Raji (cell line): ENCODE results near the gene EFNA2.
A peak's percentile ranks its signal among the peaks of the same experiment; 100 is the strongest.

Experiments used
- POLR2A ChIP-seq: IDR thresholded peaks from 2 replicates; pipeline ENCODE4 v1.6.1; 2011; ENCODE audit warnings: low read depth, low read length, control low read depth; ENCODE audit not compliant: insufficient read depth

EFNA2 gene

GRCh38 chr19:1254530-1255185, 31.0 kb upstream of the EFNA2 start:
- no peak for TF ChIP-seq POLR2A

- TF ChIP-seq POLR2A: no peak
Measured at GRCh38 chr19:1255186-1256161, 30.2 kb upstream of the EFNA2 start.

- TF ChIP-seq POLR2A: no peak
Measured at GRCh38 chr19:1256646-1257474, 28.8 kb upstream of the EFNA2 start.

- TF ChIP-seq POLR2A: no peak
Measured at GRCh38 chr19:1257475-1258162, 28.1 kb upstream of the EFNA2 start.

- no peak for TF ChIP-seq POLR2A
Measured at GRCh38 chr19:1258163-1258492, 27.5 kb upstream of the EFNA2 start.

GRCh38 chr19:1258707-1259205, 26.9 kb upstream of the EFNA2 start:
- TF ChIP-seq POLR2A: no peak

GRCh38 chr19:1259206-1259875, 26.3 kb upstream of the EFNA2 start:
- TF ChIP-seq POLR2A: peak; percentile 68

- no peak; the same call in 1 of the 2 replicates for TF ChIP-seq POLR2A
Measured at GRCh38 chr19:1259876-1260748, 25.6 kb upstream of the EFNA2 start.

GRCh38 chr19:1260749-1261537, 24.7 kb upstream of the EFNA2 start:
- peak; percentile 45; the same call in 1 of the 2 replicates for TF ChIP-seq POLR2A

- 0 out of 2 replicates have a peak, but pooled peaks have one; percentile 6 for TF ChIP-seq POLR2A
Measured at GRCh38 chr19:1261538-1261797, 24.2 kb upstream of the EFNA2 start.

GRCh38 chr19:1261798-1262622, 23.7 kb upstream of the EFNA2 start:
- TF ChIP-seq POLR2A: peak; percentile 66
